ENCODE measurements around the gene FYB1.

The FYB1 gene

DNA sequence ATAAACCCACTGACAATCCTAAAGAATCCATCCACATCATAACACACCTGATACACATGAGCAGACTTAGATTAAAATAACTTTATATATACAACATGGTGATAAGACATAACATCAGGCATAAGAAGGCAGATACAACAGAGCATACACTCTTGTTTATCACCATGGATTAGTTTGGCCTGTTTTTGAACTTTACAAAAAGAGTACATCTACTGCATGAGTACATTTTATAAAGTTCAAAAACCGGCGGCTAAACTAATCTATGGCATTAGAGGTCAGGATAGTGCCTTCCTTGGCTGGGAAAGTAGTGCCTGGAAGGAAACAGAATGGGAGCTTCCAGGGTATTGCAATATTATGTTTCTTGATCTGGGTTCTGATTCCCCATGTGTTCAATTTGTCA lies 160.3 kb downstream of the FYB1 start:
- no peak for DNase-seq (ENCODE audit: low read depth in 3 of 3, low spot score in 1 of 3)

DNA sequence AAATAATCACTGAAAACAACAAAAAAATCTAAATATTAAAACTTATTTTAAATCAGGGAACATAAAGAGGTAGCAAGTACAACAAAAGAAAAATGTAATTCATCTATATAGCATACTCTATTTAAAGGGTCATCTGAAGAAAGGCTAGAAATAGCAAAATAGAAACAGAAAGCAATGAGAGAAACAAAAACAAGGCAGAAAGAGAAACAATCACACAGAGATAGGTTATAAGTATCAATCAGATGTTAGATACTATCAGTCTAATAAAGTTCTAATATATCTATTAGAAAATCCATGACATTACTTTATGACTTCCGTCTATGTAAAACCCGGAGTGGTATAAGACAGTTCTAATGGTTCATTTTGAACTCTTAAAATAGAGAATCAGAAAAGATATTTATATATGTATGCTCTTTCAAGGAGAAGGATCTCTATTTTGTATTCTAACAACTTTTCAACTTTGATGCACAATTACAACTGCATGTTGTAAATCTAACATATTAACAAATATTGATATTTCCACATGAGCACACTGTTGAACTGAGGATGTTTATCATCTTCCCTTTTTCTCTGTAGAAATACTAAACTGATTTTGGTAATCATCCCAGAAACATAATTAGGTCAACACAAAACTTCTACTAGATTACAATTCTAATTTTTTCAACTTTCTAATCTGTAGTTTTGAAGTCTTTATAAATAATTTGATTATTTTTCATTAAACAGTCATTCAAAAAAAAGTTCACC lies 161.0 kb downstream of the FYB1 start:
- DNase-seq (ENCODE audit: low read depth in 3 of 3, low spot score in 1 of 3) = no peak

- no peak for DNase-seq (ENCODE audit: low read depth in 3 of 3, low spot score in 1 of 3)
These were observed 161.6 kb downstream of the FYB1 start for GRCh38 chr5:39057734-39058133.

DNA sequence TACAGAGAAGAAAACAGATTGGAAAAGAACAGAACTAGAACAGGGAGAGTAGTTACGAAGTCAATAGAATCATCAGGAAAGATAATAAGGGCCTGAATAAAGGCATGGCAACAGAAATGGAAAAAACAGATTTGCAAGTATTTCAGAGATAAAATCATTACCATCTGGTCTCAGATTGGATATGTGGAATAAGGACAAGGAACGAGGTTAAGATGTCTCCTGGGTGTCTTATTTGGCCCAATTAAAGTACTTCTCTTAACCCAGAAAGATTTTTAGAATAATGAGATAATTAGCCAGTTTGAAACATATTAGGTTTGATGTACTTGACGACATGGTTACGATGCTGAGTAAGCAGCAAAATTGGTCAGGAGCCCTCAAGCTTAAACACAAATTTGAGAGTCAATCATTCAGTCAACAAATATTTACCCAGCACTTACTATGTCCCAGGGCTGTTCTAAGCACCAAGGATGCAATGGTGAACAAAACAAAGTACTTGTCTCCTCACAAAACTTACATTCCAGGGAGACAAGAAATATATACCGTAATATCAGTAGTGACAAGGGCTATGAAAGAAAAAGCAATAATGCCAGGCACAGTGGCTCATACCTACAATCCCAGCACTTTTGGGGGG lies 163.5 kb downstream of the FYB1 start:
- no peak for DNase-seq (ENCODE audit: low read depth in 3 of 3, low spot score in 1 of 3)

Measured in stimulated activated CD4-positive, alpha-beta T cell treated with anti-CD3 and anti-CD28 coated beads, TNF-alpha, amount 100 ng/mL, for 1 hour (primary cell).